Measurements from ENCODE around the gene MEX3D.

GRCh38 chr19:1571358-1571757 is 3.2 kb upstream of the MEX3D start:
- TF ChIP-seq CTCF (IDR thresholded peaks at IDR 0.05; ENCODE audit: insufficient read depth, low read depth, low read length) = no peak
- TF ChIP-seq EZH2 (IDR thresholded peaks at IDR 0.05; ENCODE audit: insufficient read depth, low read length) = no peak
